H1 (cell line): ENCODE results near the gene TFDP3. TPM values are rescaled to one million over a fixed set of nuclear protein-coding genes. Genes with fewer than 3 reads are reported as not detected.

ENCODE experiments used
- ATF2 ChIP-seq: IDR thresholded peaks from 2 replicates; pipeline ENCODE4 v1.6.1; 2012; ENCODE audit warnings: low read length, inconsistent platforms
- CHD7 ChIP-seq: fragments of 300-600 bp; sonication (generic); IDR thresholded peaks from 2 replicates; pipeline ENCODE4 v1.7.1; 2012; ENCODE audit warnings: low read length, moderate library complexity, mild to moderate bottlenecking, inconsistent platforms; ENCODE audit not compliant: insufficient replicate concordance
- E2F6 ChIP-seq: IDR thresholded peaks from 2 replicates; pipeline ENCODE4 v1.6.1; 2012; ENCODE audit warnings: inconsistent platforms
- HDAC6 ChIP-seq: IDR thresholded peaks from one replicate; pipeline ENCODE4 v1.7.1; 2012; ENCODE audit warnings: low read depth, mild to moderate bottlenecking, inconsistent platforms, low read length, moderate library complexity
- KDM5A ChIP-seq: fragments of 200-600 bp; IDR thresholded peaks from 2 replicates; pipeline ENCODE4 v1.7.1; 2012; ENCODE audit warnings: mild to moderate bottlenecking, low read length, inconsistent platforms, mixed read lengths
- SP2 ChIP-seq: IDR thresholded peaks from 2 replicates; pipeline ENCODE4 v1.6.1; 2012; ENCODE audit warnings: mild to moderate bottlenecking, low read length, inconsistent platforms
- TAF1 ChIP-seq: IDR thresholded peaks from 2 replicates; pipeline ENCODE4 v1.6.1; 2011; ENCODE audit warnings: mild to moderate bottlenecking, low read depth, low read length
- TAF7 ChIP-seq: optimal IDR thresholded peaks from 2 replicates; pipeline ENCODE3; 2011; ENCODE audit warnings: low read depth, mild to moderate bottlenecking, inconsistent platforms, low read length, moderate library complexity, borderline replicate concordance
- TEAD4 ChIP-seq: IDR thresholded peaks from 2 replicates; pipeline ENCODE4 v1.6.1; 2012; ENCODE audit warnings: low read depth, low read length, inconsistent platforms, mixed read lengths
- polyA plus RNA-seq, 7 experiments: library from polyadenylated mRNA; depleted of rRNA in 3 of 7; stranded (reverse) in 5 of 7; unstranded in 2 of 7; fragments of >200 nt in 5 of 7; fragments of 200-250 nt in 2 of 7; gene quantifications; 1 replicate in 5 of 7; 2 replicates in 1 of 7; 4 replicates in 1 of 7; pipeline versions ENCODE4 v1.2.1 to v1.2.3, GENCODE V29; 2011 to 2013; ENCODE audit warnings: missing spikeins in 2 of 7, mixed read lengths in 2 of 7
- total RNA-seq: library from RNA; stranded (reverse); fragmentation: NEBNext Ultra II Directional; extraction: Animal tissue kit (Norgen Biotek cat#: 25700); gene quantifications from 2 replicates; pipeline ENCODE4 v1.2.1, GENCODE V29; 2021

TFDP3 gene
- total and polyA plus RNA-seq, 2 of the 8 experiments (the other 6 are each of a cell fraction or from before 2014, with no cell fraction given), result not detected

GRCh38 chrX:133188631-133189030, 29.5 kb downstream of the TFDP3 start (continued):
- TF ChIP-seq CHD7 (no peak), TAF7 (no peak), SP2 (no peak), E2F6 (no peak), KDM5A (no peak), HDAC6 (no peak), ATF2 (no peak), TEAD4 (no peak), TAF1 (no peak)
